K562 (cell line): ENCODE measurements around the gene TP53I13. TPM values are rescaled to one million over a fixed set of nuclear protein-coding genes. Genes with fewer than 3 reads are reported as not detected.
A peak's percentile ranks its signal among the peaks of the same experiment; 100 is the strongest.

Source experiments
- ATAC-seq: fragments of 200-7000 bp; cut with Tn5 transposase; 3 replicates; pipeline ENCODE4 v1.9.1; 2020; ENCODE audit warnings: moderate library complexity
- BruUV-seq: library from RNA; stranded (reverse); fragments of 400-500 nt; replicated peaks from 2 replicates; lab custom pipeline; 2021; lab: Mats Ljungman, UMichigan
- CTCF ChIA-PET: fragments of 300-600 bp; formaldehyde crosslinking; extraction: SDS; loops from one replicate; lab custom pipeline; 2021; ENCODE audit warnings: low intra/inter-chr PET ratio; lab: Yijun Ruan, JAX
- POLR2A ChIA-PET: fragments of 300-600, 350-650 bp; sonication (Branson Sonifier 250); formaldehyde crosslinking; extraction: SDS; loops from one replicate; lab custom pipeline; 2021; ENCODE audit warnings: antibody characterized with exemption, inconsistent platforms; lab: Yijun Ruan, JAX
- DNase-seq, 4 experiments: peaks; one replicate each; pipeline versions ENCODE4 v3.0.0 to v3.0.0-alpha.2; 2011 to 2018; ENCODE audit warnings: low spot score in 3 of 4, mixed read lengths in 3 of 4; ENCODE audit errors: extremely low read depth in 1 of 4
- FAIRE-seq: peaks from 2 replicates; lab custom pipeline; 2011; peaks lifted over from hg19 to GRCh38; lab: Jason Lieb, UNC
- H2AFZ ChIP-seq: 2 replicates; pipeline ENCODE4 v1.6.0; 2011; ENCODE audit warnings: low read depth, low read length, control low read depth, inconsistent platforms
- H3K27ac ChIP-seq: fragments of 200-600 bp; 3 replicates; pipeline ENCODE4 v1.8.0; 2011; ENCODE audit warnings: low read depth, mild to moderate bottlenecking, control low read depth, inconsistent platforms, low read length, moderate library complexity, mixed read lengths; ENCODE audit errors: extremely low read depth
- H3K27me3 ChIP-seq, 2 experiments: fragments of 300-600 bp in 1 of 2; 2 replicates in 1 of 2; 3 replicates in 1 of 2; pipeline versions ENCODE4 v1.6.0 to v1.8.0; 2011; ENCODE audit warnings: inconsistent platforms in 2 of 2, low read length in 2 of 2, mild to moderate bottlenecking in 1 of 2, mixed read lengths in 1 of 2, moderate library complexity in 1 of 2; ENCODE audit not compliant: control insufficient read depth in 2 of 2, insufficient read depth in 2 of 2
- H3K36me3 ChIP-seq: fragments of 300-600 bp; 3 replicates; pipeline ENCODE4 v1.8.0; 2011; ENCODE audit warnings: mild to moderate bottlenecking, low read length, inconsistent platforms; ENCODE audit not compliant: control insufficient read depth, insufficient read depth
- H3K4me1 ChIP-seq, 2 experiments: fragments of 200-600 bp in 1 of 2; replicated peaks in 1 of 2; 2 replicates in 1 of 2; 3 replicates in 1 of 2; pipeline versions ENCODE4 v1.5.1 to v1.8.0; 2011; ENCODE audit warnings: inconsistent platforms in 2 of 2, low read length in 2 of 2, mild to moderate bottlenecking in 1 of 2, mixed read lengths in 1 of 2, moderate library complexity in 1 of 2; ENCODE audit not compliant: control insufficient read depth in 2 of 2, insufficient read depth in 2 of 2
- H3K4me2 ChIP-seq: 2 replicates; pipeline ENCODE4 v1.6.1; 2011; ENCODE audit warnings: low read length, control low read depth, inconsistent platforms, mixed read lengths; ENCODE audit not compliant: insufficient read depth
- H3K4me3 ChIP-seq: fragments of 200-600 bp; sonication (generic), shearing (Covaris generic); 2 replicates; pipeline ENCODE4 v1.5.1; 2016; ENCODE audit warnings: control low read depth, inconsistent platforms
- H3K79me2 ChIP-seq: fragments of 200-600 bp; 3 replicates; pipeline ENCODE4 v1.8.0; 2011; ENCODE audit warnings: low read length, inconsistent platforms; ENCODE audit not compliant: control insufficient read depth, insufficient read depth
- H3K9ac ChIP-seq, 2 experiments: 2 replicates each; pipeline versions ENCODE4 v1.6.0 to v1.6.1; 2011; ENCODE audit warnings: low read depth in 2 of 2, low read length in 2 of 2, control low read depth in 1 of 2, inconsistent platforms in 1 of 2, mild to moderate bottlenecking in 1 of 2, mixed read lengths in 1 of 2; ENCODE audit not compliant: insufficient read depth in 1 of 2
- H3K9me1 ChIP-seq: one replicate; pipeline ENCODE4 v1.6.0; 2011; ENCODE audit warnings: inconsistent platforms, mild to moderate bottlenecking, low read length, moderate library complexity; ENCODE audit not compliant: control insufficient read depth, insufficient read depth
- H3K9me3 ChIP-seq: replicated peaks from 2 replicates; pipeline ENCODE4 v1.5.1; 2011; ENCODE audit warnings: low read depth, low read length, inconsistent platforms; ENCODE audit not compliant: control insufficient read depth, insufficient read depth
- H4K20me1 ChIP-seq: replicated peaks from 2 replicates; pipeline ENCODE4 v1.6.1; 2011; ENCODE audit warnings: low read length, inconsistent platforms, mixed read lengths; ENCODE audit not compliant: control insufficient read depth, insufficient read depth
- ARID4B ChIP-seq: sonication (generic); formaldehyde crosslinking; IDR thresholded peaks from 2 replicates; pipeline ENCODE4 v1.8.0; 2022; ENCODE audit warnings: mild to moderate bottlenecking, missing genetic modification reagents
- BACH1 ChIP-seq: fragments of 200-800 bp; sonication (Bioruptor generic); IDR thresholded peaks from 2 replicates; pipeline ENCODE4 v1.6.1; 2016; ENCODE audit warnings: missing genetic modification characterization, missing compliant biosample characterization
- KDM4B ChIP-seq, 2 experiments: fragments of 450-650 bp in 1 of 2; sonication (generic) in 1 of 2; IDR thresholded peaks; 2 replicates each; pipeline ENCODE4 v1.6.1; 2016 to 2017; ENCODE audit warnings: borderline replicate concordance in 2 of 2, antibody characterized with exemption in 1 of 2, low read depth in 1 of 2, mild to moderate bottlenecking in 1 of 2
- MNT ChIP-seq, 2 experiments: fragments of 450-650 bp; conservative IDR thresholded peaks; 2 replicates each; pipeline ENCODE4 v1.6.1; 2017; ENCODE audit warnings: mild to moderate bottlenecking in 2 of 2, moderate library complexity in 2 of 2
- NRF1 ChIP-seq, 2 experiments: fragments of 450-650 bp; IDR thresholded peaks in 1 of 2; conservative IDR thresholded peaks in 1 of 2; 2 replicates each; pipeline ENCODE4 v1.6.1; 2014; ENCODE audit warnings: mild to moderate bottlenecking in 2 of 2
- TEAD1 ChIP-seq, 2 experiments: fragments of 450-650 bp in 1 of 2; sonication (generic) in 1 of 2; formaldehyde crosslinking; IDR thresholded peaks; 2 replicates each; pipeline versions ENCODE4 v1.4.0 to v1.8.0; 2020 to 2022; ENCODE audit warnings: mild to moderate bottlenecking in 2 of 2, missing genetic modification reagents in 1 of 2
- ZNF282 ChIP-seq: sonication (generic); formaldehyde crosslinking; IDR thresholded peaks from 2 replicates; pipeline ENCODE4 v1.8.1; 2023; ENCODE audit warnings: missing genetic modification reagents
- ZNF3 ChIP-seq: fragments of 250-450 bp; sonication (Bioruptor Pico); IDR thresholded peaks from 2 replicates; pipeline ENCODE4 v1.5.0; 2021; ENCODE audit warnings: mild to moderate bottlenecking, moderate library complexity
- ZNF551 ChIP-seq: fragments of 250-450 bp; sonication (Bioruptor Pico); IDR thresholded peaks from 2 replicates; pipeline ENCODE4 v1.5.0; 2021; ENCODE audit warnings: mild to moderate bottlenecking, moderate library complexity
- WGBS: fragments of 100-300 bp; shearing (Covaris generic); methylation state at CpG from one replicate; pipeline ENCODE4 v1.1.6; 2016; ENCODE audit warnings: low coverage, mixed read lengths; ENCODE audit not compliant: insufficient coverage; ENCODE audit errors: missing lambda C conversion rate; 5-methylcytosine and 5-hydroxymethylcytosine counted together
- in situ Hi-C: fragments of 300-500 bp; cut with MboI; formaldehyde crosslinking; loops from 4 replicates; pipeline ENCODE4 v1.15.0; 2018; ENCODE audit warnings: inconsistent platforms, mixed read lengths
- intact Hi-C: fragments of 100-400 bp; cut with micrococcal nuclease; formaldehyde crosslinking; loops from 2 replicates; pipeline ENCODE4 v1.14.2; 2022
- polyA plus RNA-seq, 8 experiments: library from polyadenylated mRNA; depleted of rRNA in 4 of 8; stranded (reverse) in 5 of 8; unstranded in 3 of 8; fragments of >200 nt; fragmentation: Nextera tagmentation in 2 of 8; fragmentation: Illumina TruSeq in 1 of 8; extraction: Ambion mirVana in 2 of 8; extraction: Trizol in 1 of 8; gene quantifications; 2 replicates each; pipeline versions ENCODE4 v1.2.1 to v1.2.3, GENCODE V29; 2011 to 2014; ENCODE audit warnings: inconsistent platforms in 1 of 8, missing spikeins in 1 of 8
- total RNA-seq, 7 experiments: library from RNA; depleted of rRNA in 6 of 7; stranded (reverse); fragments of >200 nt in 6 of 7; fragmentation: Illumina TruSeq in 2 of 7; extraction: Trizol in 2 of 7; gene quantifications; 2 replicates each; pipeline versions ENCODE4 v1.2.1 to v1.2.3, GENCODE V29; 2011 to 2021; ENCODE audit warnings: low replicate concordance in 1 of 7
- TF ChIP-seq, protein P1 (sequence below), 2 experiments: fragments of 450-650 bp in 1 of 2; sonication (generic) in 1 of 2; formaldehyde crosslinking in 1 of 2; IDR thresholded peaks in 1 of 2; conservative IDR thresholded peaks in 1 of 2; 2 replicates each; pipeline versions ENCODE4 v1.6.1 to v1.8.1; 2016 to 2023; ENCODE audit warnings: mild to moderate bottlenecking in 2 of 2, moderate library complexity in 2 of 2, inconsistent platforms in 1 of 2, missing genetic modification reagents in 1 of 2

TP53I13 gene
- total and polyA plus RNA-seq, 9 of the 15 experiments (the other 6 are each of a cell fraction or from before 2014, with no cell fraction given): 0.08 to 28.3 (median 9.1) TPM

DNA sequence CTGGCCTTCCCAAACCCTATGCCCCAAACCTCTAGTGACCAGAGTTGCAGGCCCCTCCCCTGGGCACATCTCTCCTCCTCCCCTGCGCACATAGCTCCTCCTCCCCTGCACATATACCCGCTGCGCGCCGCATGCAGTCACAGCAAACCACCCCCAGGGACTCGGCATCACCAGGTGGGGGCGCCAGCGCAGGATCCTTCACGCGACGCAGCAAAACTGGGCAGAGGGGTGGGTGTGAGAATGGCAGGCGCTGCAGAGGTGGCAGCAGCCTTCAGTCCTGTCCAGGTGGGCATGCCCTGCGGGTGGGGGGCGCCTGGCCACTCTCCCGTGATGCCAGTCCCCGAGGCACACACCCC is 48.6 kb downstream of the TP53I13 start (continued):
- TF ChIP-seq MNT (conservative IDR thresholded peaks at IDR 0.05) (no peak), NRF1 (conservative IDR thresholded peaks at IDR 0.05 in 1 of 2, IDR thresholded peaks at IDR 0.05 in 1 of 2) (peak; percentile 52 to 58)
- TF ChIP-seq, protein P1, sequence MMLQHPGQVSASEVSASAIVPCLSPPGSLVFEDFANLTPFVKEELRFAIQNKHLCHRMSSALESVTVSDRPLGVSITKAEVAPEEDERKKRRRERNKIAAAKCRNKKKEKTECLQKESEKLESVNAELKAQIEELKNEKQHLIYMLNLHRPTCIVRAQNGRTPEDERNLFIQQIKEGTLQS (IDR thresholded peaks at IDR 0.05): peak; percentile 43; the same call in 1 of the 2 replicates
- TF ChIP-seq, protein P1 (CRISPR knock-in tag; conservative IDR thresholded peaks at IDR 0.05): no peak

DNA sequence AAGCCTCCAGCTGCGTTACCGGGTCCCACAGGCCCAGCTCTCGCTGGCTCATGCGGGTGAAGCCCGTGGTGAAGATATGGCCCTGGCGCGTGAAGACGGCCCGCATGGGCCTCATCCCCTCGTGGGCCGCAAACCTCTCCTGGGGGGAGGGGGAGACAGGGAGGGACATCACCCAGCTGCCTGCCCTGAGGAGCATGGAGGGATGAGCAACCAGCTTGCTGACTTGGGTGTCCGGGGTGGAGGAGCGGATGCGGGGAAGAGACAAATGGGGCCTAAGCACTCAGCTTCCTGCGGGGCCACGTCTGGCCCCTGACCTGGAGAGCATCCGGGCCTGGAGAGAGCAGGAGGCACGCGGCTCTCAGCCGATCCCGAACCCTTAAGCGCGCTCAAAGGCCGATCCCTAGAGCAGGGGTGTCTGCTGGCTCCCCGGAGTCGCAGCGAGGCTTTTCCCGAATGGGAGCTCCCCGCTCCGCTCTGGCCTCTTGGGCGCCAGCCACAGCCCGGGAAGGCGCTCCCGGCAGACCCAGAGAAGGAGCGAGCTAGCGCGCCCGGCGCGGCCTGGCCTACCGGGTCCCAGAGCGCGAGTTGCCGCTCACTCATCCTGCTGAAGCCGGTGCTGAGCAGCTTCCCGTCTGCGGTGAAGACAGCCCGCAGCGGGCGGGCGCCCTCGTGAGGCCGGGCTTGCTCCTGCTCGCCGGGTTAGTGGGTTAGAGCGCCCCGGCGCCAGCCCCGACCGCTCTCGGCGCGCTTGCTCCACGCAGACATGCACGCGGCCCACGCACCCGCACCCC is 49.2 kb downstream of the TP53I13 start:
- 17% methylated on average over 43 of the region's 68 CpGs for WGBS
- ChIA-PET CTCF (interaction anchor here (0.6 to 1.4 kb wide), 6 partner anchors 33 to 228 kb away, joined by 3 to 5 read pairs (median 4); no protein-coding TSS in a partner anchor), POLR2A (interaction anchor here (0.6 to 1.9 kb wide), 8 partner anchors 14 to 821 kb away, joined by 3 to 4 read pairs (median 3); no protein-coding TSS in a partner anchor)
- BruUV-seq: no TSS peak
- peak overlapping the region; percentile 65; the same call in 2 of the 3 replicates for H3K27ac ChIP-seq
- ATAC-seq (peak; percentile 85), DNase-seq (peak; percentile 82 to 91 (median 86)), FAIRE-seq (peak; percentile 64)
- H3K79me2 ChIP-seq: no peaks in the 10 kb centered on the region
- peak overlapping the region; percentile 60 for H3K4me2 ChIP-seq
- H3K9me3 ChIP-seq: no peaks in the 10 kb centered on the region
- no peaks in the 10 kb centered on the region for H3K9me1 ChIP-seq
- H3K9ac ChIP-seq: peak overlapping the region; percentile 68 to 88
- H4K20me1 ChIP-seq: no peaks in the 10 kb centered on the region; the same call in 1 of the 2 replicates
- intact Hi-C loops (loop anchor here (10.0 kb wide), 1 partner anchor 473 kb away; no protein-coding TSS in a partner anchor), in situ Hi-C loops (no loop called here)
- H2AFZ ChIP-seq: peak overlapping the region; percentile 95
- no peaks in the 10 kb centered on the region for H3K36me3 ChIP-seq
- H3K27me3 ChIP-seq: no peaks in the 10 kb centered on the region
- H3K4me3 ChIP-seq: 0 out of 2 replicates have a peak overlapping the region, but pooled peaks have one; percentile 15
- peaks cover 27 to 71% of the 10 kb centered on the region in 2 experiments for H3K4me1 ChIP-seq
- TF ChIP-seq ZNF282: no peak
- TF ChIP-seq ZNF551 (CRISPR knock-in tag): no peak
- TF ChIP-seq ZNF3 (CRISPR knock-in tag): no peak
- TF ChIP-seq BACH1 (tag): no peak
- TF ChIP-seq KDM4B (IDR thresholded peaks at IDR 0.05; ENCODE audit: borderline replicate concordance in 2 of 2, low read depth in 1 of 2): no peak
- 0 out of 4 replicates have a peak, but pooled peaks of 1 of the 2 experiments have one; percentile 69 for TF ChIP-seq TEAD1 (CRISPR knock-in tag; IDR thresholded peaks at IDR 0.05)
- peak; percentile 59; the same call in 1 of the 2 replicates for TF ChIP-seq ARID4B (CRISPR knock-in tag)
